HG03342 (cell line): ENCODE data around the gene COG7.
"Not testable (repeated sequence)": the region's sequence is repeated elsewhere in the genome, so short reads cannot be mapped to it uniquely, and the experiment has no call there.

ENCODE experiments used
- ATAC-seq: cut with Tn5 transposase; IDR thresholded peaks from one replicate; pipeline ENCODE4 v1.9.1; 2021; ENCODE audit warnings: mild to moderate bottlenecking, moderate library complexity; ENCODE audit not compliant: unreplicated experiment

COG7 gene

GRCh38 chr16:23414731-23415130 is 38.3 kb downstream of the COG7 start:
- no peak for ATAC-seq

- ATAC-seq = no peak
Observed at GRCh38 chr16:23410176-23410575, 42.8 kb downstream of the COG7 start.

GRCh38 chr16:23409522-23409921 is 43.5 kb downstream of the COG7 start:
- ATAC-seq = no peak

DNA sequence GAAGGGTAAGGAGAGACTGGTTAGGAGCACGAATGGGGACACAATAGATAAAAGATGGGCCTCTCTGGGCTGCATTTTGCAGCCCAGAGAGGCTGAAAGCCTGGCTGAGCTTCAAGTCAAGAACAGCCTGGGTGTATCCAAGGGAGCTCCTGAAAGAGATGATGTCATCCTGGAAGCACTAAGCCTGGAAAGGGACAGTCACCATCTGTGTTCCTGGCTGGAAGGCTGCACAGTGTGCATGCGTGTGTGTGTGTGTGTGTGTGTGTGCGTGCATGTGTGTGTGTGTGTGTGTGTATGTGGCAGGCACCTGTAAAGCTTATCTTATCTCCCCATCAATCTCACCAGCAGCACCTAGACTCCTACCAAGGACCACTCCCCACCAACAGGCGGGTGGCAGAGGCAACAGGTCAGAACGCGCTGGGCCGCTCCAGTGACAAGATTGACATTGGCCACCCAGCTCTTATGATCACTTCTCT is 44.1 kb downstream of the COG7 start:
- no peak for ATAC-seq

DNA sequence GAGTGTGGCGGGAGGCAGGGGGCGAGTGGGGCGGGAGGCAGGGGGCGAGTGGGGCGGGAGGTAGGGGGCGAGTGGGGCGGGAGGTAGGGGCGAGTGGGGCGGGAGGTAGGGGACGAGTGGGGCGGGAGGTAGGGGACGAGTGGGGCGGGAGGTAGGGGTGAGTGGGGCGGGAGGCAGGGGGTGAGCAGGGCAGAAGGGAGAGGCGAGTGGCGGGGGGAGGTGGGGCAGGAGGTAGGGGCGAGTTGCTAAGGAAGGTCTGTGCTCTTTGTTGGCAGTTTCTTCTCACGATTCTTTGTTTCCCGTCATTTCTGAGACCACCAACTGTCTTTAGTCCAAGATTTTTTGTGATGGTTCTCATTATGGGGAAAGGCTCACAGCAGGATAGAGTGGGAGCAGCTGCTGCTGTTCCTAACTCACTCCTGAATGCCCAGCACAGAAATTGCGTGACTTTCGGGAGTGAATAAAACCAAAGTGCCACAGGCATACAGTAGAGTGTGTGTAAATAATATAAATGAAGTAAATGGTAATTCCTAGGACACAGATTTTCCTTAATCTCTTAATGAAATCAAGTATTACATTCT is 44.7 kb downstream of the COG7 start:
- ATAC-seq = no peak

GRCh38 chr16:23407436-23408127 is 45.4 kb downstream of the COG7 start:
- ATAC-seq = no peak

- ATAC-seq = no peak
Observed at GRCh38 chr16:23406546-23407240, 46.3 kb downstream of the COG7 start.

- no peak for ATAC-seq
Observed at GRCh38 chr16:23406024-23406423, 47.0 kb downstream of the COG7 start.

DNA sequence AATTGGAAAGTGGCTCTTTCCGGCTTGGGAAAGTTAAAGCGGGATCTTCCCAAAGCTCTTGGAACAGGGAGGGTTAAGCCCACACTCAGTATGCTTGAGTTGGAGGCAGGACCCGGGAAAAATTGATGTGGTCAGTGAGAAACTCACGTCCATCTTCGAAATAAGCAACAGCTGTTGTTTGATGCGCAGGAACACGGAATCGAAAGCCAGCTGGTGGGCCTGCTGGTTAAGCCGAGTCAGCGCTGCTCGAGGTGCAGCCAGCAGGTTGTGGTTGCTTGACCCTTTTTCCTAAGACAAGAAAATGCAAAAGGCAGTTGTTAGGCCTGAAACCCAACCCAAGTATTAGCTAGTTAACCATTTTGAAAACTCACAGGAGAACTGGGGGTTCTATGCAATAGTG is 49.4 kb downstream of the COG7 start:
- ATAC-seq = no peak

DNA sequence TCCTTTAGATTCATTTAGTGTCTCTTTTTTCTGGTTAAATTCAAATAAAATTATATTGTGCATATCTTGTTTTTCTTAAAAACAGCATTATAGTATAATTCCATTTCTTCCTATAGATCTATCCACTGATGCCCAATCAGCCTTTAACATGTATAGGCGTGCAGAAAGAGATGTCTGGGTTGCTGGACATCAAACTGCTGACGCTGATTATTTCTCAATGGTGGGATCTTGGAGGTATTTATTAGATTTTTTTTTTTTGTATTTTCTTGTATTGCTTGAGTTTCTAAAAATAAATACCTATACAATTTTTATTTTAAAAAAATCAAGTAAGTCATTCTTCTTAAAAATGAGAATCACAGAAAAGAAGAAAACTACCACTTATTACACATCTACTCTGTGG is 50.9 kb downstream of the COG7 start:
- no peak for ATAC-seq

- no peak for ATAC-seq
Observed at GRCh38 chr16:23401139-23401538, 51.9 kb downstream of the COG7 start.

- not testable (repeated sequence) for ATAC-seq
Observed at GRCh38 chr16:23400447-23400846, 52.5 kb downstream of the COG7 start.

DNA sequence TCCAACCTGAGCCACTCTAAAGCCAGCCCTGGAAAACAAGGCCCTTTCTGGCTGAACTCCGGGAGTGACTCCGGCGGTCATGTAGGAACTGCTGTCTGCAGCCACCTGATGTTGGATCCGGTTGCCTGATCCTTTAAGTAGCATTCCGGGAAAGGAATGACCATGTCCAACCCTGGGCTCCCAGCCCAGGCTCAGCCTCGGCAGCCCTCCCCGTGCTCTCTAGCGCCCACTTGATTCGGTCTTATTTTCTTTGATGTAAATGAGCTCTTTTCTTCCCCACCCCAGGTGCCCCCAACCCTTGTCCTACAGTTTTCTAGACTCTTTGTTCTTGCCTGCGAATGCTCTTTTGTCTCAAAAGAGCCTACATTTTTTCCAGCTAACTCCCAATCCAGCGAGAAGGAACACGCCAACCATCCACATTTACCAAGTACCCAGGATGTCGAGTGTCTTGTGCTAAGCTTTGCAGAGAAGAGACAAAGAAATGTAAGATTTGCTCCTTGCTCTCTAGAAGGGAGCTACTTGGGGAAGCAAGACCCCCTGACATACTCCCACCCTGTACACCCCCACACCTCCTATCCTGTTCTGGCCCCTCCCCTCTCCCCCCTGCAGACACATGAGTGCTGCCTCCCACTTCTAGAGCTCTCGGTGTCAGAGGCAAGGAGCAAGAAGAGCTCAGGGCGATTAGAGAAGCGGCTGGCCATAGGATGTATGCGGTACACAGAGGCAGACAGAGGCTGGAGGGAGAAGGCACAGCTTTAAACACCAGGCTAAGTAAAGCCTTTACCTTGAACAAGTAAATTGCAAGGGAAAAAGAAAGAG is 53.8 kb downstream of the COG7 start:
- no peak for ATAC-seq

- no peak for ATAC-seq
Observed at GRCh38 chr16:23397464-23397863, 55.5 kb downstream of the COG7 start.

- no peak for ATAC-seq
Observed at GRCh38 chr16:23395732-23396131, 57.3 kb downstream of the COG7 start.

- ATAC-seq = no peak
Observed at GRCh38 chr16:23394141-23394831, 58.7 kb downstream of the COG7 start.

DNA sequence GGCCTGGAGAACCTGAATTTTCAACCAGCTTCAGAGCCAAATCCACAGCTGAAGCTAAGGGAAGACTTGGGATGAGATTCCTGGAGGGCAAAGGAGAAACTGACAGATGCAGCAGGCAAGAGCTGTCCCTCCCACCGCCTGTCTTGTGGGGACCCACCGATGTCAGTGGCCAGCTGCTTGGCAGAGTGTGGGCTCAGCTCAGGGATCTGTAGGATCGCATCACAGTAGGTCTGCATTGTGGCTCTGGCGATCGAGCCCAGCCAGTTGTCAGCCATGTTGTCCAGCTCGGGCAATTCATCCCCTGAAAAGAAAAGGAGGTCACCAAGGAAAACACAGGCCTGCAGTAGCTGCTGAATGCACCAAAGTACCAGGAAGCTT is 60.8 kb downstream of the COG7 start:
- no peak for ATAC-seq

DNA sequence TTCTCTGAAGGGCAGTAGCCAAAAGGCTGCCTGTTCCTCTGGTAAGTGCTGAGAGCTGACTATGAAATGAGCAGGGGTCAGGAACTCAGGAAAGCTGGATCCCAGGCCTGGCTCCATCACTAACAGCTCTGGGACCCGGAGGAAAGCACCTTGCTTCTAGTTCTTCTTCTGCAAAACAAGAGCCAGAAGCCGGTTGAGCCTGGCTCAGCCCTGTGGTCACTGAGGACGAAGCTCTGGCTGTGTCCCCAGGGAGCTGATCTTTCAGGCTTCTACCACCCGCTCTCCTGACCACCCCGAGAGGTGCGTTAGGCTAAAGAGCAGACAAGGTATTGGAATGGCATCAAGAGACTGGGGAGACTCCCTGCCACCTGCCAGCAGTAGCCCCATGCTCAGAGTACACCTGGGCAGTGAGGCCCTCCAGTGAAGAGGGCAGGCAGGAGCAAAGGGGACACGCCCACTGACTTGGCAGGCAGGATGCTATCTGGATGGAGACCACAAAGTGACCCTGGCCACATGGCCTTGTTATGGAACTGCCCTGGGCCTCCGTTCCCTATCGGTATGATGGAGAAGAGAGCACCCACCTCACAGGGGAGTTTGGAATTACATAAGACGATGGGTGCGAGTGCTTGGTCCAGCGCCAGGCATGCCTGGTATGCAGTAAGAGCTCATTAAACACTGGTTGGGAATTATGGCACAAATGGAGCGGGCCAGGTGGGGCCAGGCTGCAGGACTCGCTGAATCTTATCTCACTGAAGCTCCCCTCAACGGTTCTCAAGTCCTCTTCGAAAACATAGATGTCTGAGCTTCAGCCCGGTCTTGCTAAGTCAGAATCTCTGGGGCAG is 61.4 kb downstream of the COG7 start:
- no peak for ATAC-seq

DNA sequence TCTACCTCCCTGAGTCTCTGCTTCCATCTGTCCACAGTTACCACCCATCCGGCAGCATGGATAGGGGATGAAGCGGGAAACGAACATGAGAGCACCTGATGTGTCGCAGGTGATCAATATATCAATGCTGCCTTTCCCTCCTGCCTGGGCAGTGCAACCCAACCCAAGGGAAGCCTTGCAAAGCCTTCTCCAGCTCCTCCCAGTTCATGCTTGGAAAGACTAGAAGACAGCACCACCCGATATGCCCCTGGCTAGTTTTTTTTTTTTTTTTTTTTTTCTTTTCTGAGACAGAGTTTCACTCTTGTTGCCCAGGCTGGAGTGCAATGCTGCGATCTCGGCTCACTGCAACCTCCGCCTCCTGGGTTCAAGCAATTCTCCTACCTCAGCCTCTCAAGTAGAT is 63.1 kb downstream of the COG7 start:
- ATAC-seq = not testable (repeated sequence)

DNA sequence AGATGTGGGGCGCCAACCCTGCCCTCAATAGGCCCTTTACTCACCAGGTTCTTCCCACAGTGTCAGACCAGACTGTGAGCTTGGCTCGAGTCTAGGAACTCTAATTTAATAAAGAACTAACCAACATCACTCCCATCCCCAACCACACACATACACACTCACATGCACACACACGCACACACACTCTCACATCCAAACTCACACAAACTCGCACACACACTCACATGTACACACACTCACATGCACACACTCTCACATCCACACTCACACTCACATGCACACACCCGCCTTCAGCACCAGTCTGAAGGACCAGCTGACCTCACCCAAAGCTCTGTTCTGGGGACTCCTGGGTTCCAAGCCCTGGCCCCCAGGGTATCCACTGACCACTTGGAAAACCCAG is 63.8 kb downstream of the COG7 start:
- ATAC-seq = no peak
